ENCODE data around the gene JAG1.

DNA sequence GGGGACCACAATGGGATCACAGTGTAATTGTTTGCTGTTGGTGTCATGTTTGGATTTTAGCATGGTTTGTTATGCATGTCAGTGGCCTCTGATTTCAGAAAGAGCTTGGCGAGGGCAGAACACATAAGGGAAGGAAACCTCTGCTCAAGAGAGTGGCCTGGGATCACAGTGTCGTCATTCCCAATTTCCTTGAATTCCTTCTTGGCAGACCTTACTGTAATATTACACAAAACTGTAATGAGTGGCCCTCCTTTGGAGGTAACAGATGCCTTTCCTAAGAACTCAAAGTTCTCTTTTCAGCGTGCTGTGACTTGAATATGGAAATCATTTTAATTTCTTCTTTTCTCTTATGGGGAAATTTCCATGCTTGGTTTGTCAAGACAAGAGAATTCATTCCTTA is 46.9 kb downstream of the JAG1 start:
- TF ChIP-seq, protein P1, sequence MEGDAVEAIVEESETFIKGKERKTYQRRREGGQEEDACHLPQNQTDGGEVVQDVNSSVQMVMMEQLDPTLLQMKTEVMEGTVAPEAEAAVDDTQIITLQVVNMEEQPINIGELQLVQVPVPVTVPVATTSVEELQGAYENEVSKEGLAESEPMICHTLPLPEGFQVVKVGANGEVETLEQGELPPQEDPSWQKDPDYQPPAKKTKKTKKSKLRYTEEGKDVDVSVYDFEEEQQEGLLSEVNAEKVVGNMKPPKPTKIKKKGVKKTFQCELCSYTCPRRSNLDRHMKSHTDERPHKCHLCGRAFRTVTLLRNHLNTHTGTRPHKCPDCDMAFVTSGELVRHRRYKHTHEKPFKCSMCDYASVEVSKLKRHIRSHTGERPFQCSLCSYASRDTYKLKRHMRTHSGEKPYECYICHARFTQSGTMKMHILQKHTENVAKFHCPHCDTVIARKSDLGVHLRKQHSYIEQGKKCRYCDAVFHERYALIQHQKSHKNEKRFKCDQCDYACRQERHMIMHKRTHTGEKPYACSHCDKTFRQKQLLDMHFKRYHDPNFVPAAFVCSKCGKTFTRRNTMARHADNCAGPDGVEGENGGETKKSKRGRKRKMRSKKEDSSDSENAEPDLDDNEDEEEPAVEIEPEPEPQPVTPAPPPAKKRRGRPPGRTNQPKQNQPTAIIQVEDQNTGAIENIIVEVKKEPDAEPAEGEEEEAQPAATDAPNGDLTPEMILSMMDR (IDR thresholded peaks at IDR 0.05), result no peak
- TF ChIP-seq POLR2A (IDR thresholded peaks at IDR 0.05), result no peak
